Osteocyte (in vitro differentiated cells): ENCODE data around the gene ARHGAP6. TPM values are rescaled to one million over a fixed set of nuclear protein-coding genes. Genes with fewer than 3 reads are reported as not detected.

Experiments used
- DNase-seq: peaks from one replicate; pipeline ENCODE4 v3.0.0; 2021; ENCODE audit warnings: mixed read lengths; ENCODE audit not compliant: unreplicated experiment; ENCODE audit errors: extremely low spot score
- H3K27ac Mint-ChIP-seq: one replicate; pipeline ENCODE4 v1.8.0; 2021; ENCODE audit warnings: mild to moderate bottlenecking, mixed read lengths; ENCODE audit not compliant: unreplicated experiment
- H3K27me3 Mint-ChIP-seq: one replicate; pipeline ENCODE4 v1.8.0; 2021; ENCODE audit warnings: mixed read lengths; ENCODE audit not compliant: unreplicated experiment
- H3K36me3 Mint-ChIP-seq: one replicate; pipeline ENCODE4 v1.8.0; 2021; ENCODE audit warnings: mixed read lengths; ENCODE audit not compliant: unreplicated experiment
- H3K4me1 Mint-ChIP-seq: one replicate; pipeline ENCODE4 v1.8.0; 2021; ENCODE audit warnings: mixed read lengths; ENCODE audit not compliant: unreplicated experiment
- H3K4me3 Mint-ChIP-seq: one replicate; pipeline ENCODE4 v1.8.0; 2021; ENCODE audit warnings: mild to moderate bottlenecking, moderate library complexity, mixed read lengths; ENCODE audit not compliant: unreplicated experiment
- H3K9me3 Mint-ChIP-seq: one replicate; pipeline ENCODE4 v1.8.0; 2021; ENCODE audit warnings: mixed read lengths; ENCODE audit not compliant: unreplicated experiment
- total RNA-seq: library from RNA; stranded (reverse); gene quantifications from 2 replicates; pipeline ENCODE4 v1.2.1, GENCODE V29; 2021
- TF ChIP-seq, protein P1 (sequence below): fragments of 200-600 bp; sonication (generic); IDR thresholded peaks from 2 replicates; pipeline ENCODE4 v1.5.0; 2021; ENCODE audit warnings: antibody characterized with exemption, mild to moderate bottlenecking, moderate library complexity

The ARHGAP6 gene
- total RNA-seq, 1 donor from 2014 or later, result 3.5 TPM

DNA sequence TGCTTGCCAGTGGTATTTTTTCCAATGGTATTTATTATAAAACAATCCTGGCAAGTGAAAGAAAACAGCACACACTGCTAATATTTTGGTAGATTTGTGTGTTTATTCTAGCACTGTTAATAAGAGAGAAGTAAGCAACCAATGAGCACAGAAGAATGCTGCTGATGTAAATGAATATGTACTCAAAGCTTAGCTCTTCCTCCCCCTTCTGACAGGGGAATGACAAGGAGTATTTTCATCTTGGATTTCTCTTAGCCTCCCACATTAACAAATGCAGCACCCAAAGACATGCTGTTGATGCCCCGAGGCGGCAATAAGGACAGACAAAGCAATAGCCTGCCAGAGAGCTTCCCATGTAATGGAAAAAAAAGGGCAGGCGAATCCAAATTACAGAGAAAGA lies 18.6 kb downstream of the ARHGAP6 start:
- no peaks in the 10 kb centered on the region for H3K36me3 Mint-ChIP-seq
- no peaks in the 10 kb centered on the region for H3K4me1 Mint-ChIP-seq
- H3K27ac Mint-ChIP-seq, result no peak overlapping the region
- TF ChIP-seq, protein P1, sequence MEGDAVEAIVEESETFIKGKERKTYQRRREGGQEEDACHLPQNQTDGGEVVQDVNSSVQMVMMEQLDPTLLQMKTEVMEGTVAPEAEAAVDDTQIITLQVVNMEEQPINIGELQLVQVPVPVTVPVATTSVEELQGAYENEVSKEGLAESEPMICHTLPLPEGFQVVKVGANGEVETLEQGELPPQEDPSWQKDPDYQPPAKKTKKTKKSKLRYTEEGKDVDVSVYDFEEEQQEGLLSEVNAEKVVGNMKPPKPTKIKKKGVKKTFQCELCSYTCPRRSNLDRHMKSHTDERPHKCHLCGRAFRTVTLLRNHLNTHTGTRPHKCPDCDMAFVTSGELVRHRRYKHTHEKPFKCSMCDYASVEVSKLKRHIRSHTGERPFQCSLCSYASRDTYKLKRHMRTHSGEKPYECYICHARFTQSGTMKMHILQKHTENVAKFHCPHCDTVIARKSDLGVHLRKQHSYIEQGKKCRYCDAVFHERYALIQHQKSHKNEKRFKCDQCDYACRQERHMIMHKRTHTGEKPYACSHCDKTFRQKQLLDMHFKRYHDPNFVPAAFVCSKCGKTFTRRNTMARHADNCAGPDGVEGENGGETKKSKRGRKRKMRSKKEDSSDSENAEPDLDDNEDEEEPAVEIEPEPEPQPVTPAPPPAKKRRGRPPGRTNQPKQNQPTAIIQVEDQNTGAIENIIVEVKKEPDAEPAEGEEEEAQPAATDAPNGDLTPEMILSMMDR, result no peak
- no peak for DNase-seq
- H3K4me3 Mint-ChIP-seq, result no peak overlapping the region
- peaks cover 5% of the 10 kb centered on the region for H3K27me3 Mint-ChIP-seq
- H3K9me3 Mint-ChIP-seq, result no peaks in the 10 kb centered on the region

DNA sequence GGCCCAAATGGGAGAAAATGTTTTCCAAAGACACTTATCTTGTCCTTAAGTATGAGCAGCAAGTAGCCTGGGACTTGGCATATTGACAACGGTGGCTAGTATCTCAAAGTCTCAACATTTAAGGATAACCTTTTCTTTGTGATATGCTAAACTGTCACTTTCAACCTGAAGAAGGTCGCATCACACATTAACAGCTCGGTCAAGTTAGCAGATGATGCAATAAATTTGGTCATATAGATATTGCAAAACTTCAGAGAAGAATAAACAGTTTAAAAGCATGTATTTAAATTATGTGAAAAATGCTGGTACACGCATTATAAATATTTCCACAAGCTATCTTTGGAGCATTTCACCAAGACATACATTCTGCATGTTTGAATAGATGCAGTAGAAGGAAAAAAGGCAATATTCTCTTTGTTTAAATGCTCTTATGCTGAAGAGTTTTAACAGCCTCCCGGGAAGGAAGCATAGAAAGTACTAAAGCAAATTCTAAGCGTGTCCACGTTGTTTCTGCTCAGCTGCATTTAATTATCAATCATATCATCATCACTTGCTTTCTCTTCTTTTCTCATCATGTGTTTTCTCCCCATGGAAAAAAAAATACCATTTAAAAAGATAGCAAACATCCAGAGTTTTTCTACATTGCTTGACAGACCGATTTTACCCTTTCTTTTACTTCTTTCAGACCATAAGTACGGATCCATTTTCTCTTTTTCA lies 24.2 kb downstream of the ARHGAP6 start:
- no peaks in the 10 kb centered on the region for H3K36me3 Mint-ChIP-seq
- no peaks in the 10 kb centered on the region for H3K4me1 Mint-ChIP-seq
- no peak for DNase-seq
- H3K4me3 Mint-ChIP-seq, result no peak overlapping the region
- H3K27me3 Mint-ChIP-seq, result peaks cover 2% of the 10 kb centered on the region
- TF ChIP-seq, protein P1, result no peak
- H3K27ac Mint-ChIP-seq, result no peak overlapping the region
- no peaks in the 10 kb centered on the region for H3K9me3 Mint-ChIP-seq

DNA sequence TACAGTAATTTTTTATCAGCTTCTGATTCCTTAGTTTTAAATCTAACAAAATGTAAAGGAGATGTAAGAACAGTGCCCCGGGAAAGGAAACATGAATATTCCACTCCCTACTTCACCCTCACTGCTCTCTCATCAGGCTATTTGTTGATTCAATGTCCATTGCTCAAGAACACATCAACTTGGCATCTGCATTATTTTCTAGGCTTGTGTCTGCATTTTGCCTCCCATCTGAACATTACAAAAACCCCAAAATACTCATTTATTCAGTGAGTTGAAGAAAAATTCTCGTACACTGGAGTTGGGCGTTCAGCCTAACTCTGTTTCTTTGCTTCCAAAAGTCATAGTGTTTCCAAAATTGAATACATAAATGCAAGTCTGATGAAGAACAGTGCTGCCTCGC lies 25.6 kb downstream of the ARHGAP6 start:
- peaks cover 2% of the 10 kb centered on the region for H3K27me3 Mint-ChIP-seq
- no peaks in the 10 kb centered on the region for H3K4me1 Mint-ChIP-seq
- DNase-seq, result no peak
- H3K27ac Mint-ChIP-seq, result no peak overlapping the region
- no peaks in the 10 kb centered on the region for H3K9me3 Mint-ChIP-seq
- TF ChIP-seq, protein P1, result no peak
- H3K4me3 Mint-ChIP-seq, result no peak overlapping the region
- H3K36me3 Mint-ChIP-seq, result no peaks in the 10 kb centered on the region

DNA sequence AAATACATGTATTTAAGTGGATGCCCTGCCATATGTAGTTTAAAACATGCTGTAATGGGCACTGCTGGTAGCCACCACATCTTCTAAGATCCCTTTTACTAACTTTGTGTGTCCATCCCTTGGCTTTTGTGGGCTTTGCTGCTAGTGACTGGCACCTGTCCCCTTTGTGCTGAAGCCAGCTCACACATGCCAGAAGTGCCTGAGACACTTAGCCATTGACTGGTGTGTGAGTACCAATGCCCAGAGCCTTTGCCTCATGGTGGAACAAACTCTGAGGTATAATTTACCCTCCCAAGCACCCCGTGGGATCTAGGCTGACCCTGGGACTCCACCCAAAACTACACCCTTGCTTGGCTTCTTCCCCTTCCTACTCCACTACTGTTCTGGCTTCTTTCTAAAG lies 33.0 kb downstream of the ARHGAP6 start:
- no peak for DNase-seq
- H3K4me3 Mint-ChIP-seq, result no peak overlapping the region
- TF ChIP-seq, protein P1, result no peak
- no peaks in the 10 kb centered on the region for H3K27me3 Mint-ChIP-seq
- peaks cover 4% of the 10 kb centered on the region for H3K9me3 Mint-ChIP-seq
- H3K4me1 Mint-ChIP-seq, result no peaks in the 10 kb centered on the region
- H3K36me3 Mint-ChIP-seq, result no peaks in the 10 kb centered on the region
- no peak overlapping the region for H3K27ac Mint-ChIP-seq

DNA sequence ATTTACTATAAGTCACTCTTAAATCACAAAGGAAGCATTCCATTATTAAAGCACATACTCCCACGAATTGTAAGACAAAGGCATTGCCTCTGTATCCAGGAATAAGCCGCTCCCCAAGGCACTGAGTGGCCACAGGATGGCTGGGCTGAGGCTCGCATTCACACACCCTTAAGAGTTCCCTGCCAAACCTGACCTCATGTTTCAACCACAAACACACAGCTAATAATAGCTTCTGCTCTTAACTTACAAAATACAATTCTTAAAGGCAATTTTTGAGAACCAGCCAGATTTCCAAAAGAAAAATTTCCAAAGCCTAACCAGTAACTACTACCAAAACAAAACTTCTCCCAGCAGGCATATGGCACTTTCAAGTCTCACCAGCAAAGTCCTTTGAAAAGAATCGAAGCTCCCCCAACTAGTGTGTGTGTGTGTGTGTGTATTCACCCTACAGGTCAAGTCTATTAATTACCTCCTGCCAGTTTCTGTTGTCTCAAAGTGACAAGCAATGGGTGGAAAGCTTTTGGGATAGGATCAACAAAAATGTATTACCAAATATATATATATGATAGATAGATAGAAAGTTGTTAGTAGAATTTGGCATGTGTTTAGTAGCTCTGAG lies 36.0 kb downstream of the ARHGAP6 start:
- Mint-ChIP-seq H3K27ac (no peak overlapping the region), H3K36me3 (no peaks in the 10 kb centered on the region), H3K4me3 (no peak overlapping the region), H3K27me3 (no peaks in the 10 kb centered on the region), H3K4me1 (no peaks in the 10 kb centered on the region), H3K9me3 (peaks cover 12% of the 10 kb centered on the region)
- DNase-seq, result no peak
- TF ChIP-seq, protein P1, result no peak
